GM12865 (cell line): ENCODE results near the gene TTLL5.

Source experiments
- DNase-seq: peaks from one replicate; pipeline ENCODE4 v3.0.0; 2010; ENCODE audit warnings: low read depth
- H3K4me3 ChIP-seq: 2 replicates; pipeline ENCODE4 v1.5.1; 2011; ENCODE audit warnings: mild to moderate bottlenecking, low read depth, low read length, control low read depth
- CTCF ChIP-seq: IDR thresholded peaks from 2 replicates; pipeline ENCODE4 v1.5.1; 2011; ENCODE audit warnings: low read length, control low read depth, low read depth, inconsistent platforms; ENCODE audit not compliant: insufficient read depth; ENCODE audit errors: missing control alignments

The TTLL5 gene

DNA sequence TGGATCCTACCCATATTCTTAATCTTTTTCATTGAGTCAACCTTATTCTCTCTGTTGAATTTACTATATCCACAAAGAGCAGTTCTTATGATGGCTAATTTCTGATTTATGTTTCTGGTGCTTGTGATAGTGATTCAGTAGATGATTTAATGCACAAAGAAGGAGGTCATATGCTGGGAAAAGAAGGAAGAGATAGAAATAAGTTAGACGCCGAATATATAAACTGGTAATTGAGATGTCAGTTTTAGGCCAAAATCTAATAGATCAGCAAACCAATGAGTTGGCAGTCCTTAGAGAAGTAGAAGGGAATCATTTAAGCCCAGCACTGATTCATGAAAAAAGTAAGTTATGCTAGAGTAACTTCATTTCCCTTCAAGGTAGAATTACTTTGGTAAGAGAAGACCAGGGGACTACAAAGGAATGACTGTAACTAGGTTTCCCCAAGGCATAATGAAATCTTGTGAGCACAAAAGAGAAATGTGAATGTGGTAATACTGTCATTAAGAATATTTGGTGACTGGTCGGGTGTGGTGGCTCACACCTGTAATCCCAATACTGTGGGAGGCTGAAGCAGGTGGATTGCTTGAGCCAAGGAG is 188.4 kb downstream of the TTLL5 start:
- H3K4me3 ChIP-seq: no peak overlapping the region
- DNase-seq: no peak
- TF ChIP-seq CTCF: no peak

DNA sequence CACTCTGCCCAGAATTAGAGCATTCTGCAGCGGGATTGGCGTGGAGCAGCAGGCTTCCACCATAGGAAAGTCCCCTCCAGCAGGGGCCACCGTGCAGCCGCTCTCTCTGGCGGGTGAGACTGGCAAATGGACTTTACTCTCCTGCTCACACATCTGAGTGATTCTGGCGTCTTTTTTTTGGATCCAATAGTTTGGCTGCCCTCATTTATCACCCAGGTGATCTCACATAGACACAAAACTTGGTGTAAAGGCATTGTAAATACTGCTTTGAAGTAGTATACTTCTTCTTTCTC is 190.5 kb downstream of the TTLL5 start:
- no peak overlapping the region for H3K4me3 ChIP-seq
- no peak for DNase-seq
- TF ChIP-seq CTCF: no peak

DNA sequence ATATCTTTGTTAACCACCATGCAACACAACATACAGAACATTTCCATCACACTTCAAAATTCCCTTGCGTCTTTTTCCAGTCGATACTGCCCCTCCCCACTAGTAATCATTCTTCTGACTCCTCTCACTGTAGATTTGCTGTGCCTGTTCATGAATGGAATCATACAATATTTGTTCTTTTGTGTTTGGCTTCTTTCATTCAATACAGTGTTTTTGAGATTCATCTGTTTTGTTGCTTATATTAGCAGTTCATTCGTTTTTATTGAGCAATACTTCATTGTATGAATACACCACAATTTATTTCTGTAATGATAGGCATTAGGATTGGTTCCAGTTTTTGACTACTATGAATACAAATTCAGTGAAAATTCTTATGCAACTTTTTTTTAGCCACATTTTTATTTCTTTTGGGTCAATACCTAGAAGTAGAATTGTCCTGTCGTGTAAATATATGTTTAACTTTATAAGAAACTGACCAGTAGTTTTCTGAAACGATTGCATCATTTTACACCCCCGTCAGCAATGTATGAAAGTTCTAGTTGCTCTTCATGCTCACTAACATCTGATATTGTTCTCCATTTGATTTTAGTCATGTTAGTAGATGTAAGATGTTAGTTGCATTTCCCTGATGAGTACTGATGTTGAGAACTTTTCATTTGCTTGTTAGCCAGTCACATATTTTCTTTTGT is 193.2 kb downstream of the TTLL5 start:
- no peak overlapping the region for H3K4me3 ChIP-seq
- TF ChIP-seq CTCF: no peak
- no peak for DNase-seq

GRCh38 chr14:75857199-75857598 is 196.2 kb downstream of the TTLL5 start:
- no peak for DNase-seq
- no peak for TF ChIP-seq CTCF
- no peak overlapping the region for H3K4me3 ChIP-seq

- no peak for DNase-seq
- no peak overlapping the region for H3K4me3 ChIP-seq
- TF ChIP-seq CTCF: no peak
Observed at GRCh38 chr14:75858362-75858761, 197.3 kb downstream of the TTLL5 start.

- no peak overlapping the region for H3K4me3 ChIP-seq
- no peak for DNase-seq
- no peak for TF ChIP-seq CTCF
Observed at GRCh38 chr14:75859746-75860145, 198.7 kb downstream of the TTLL5 start.
